HG03565 (cell line): ENCODE data around the gene HS1BP3.

Experiments used
- ATAC-seq: cut with Tn5 transposase; IDR thresholded peaks from one replicate; pipeline ENCODE4 v1.9.1; 2021; ENCODE audit warnings: mild to moderate bottlenecking, moderate library complexity; ENCODE audit not compliant: unreplicated experiment

HS1BP3 gene

GRCh38 chr2:20650877-20651730 lies at the start of gene HS1BP3:
Gene HS1BP3 (minus strand): TSS chr2:20651098. CDS start chr2:20651063, 35 bp downstream.
- peak; percentile 94 for ATAC-seq

GRCh38 chr2:20698916-20699613 lies 48.2 kb upstream of the HS1BP3 start:
- ATAC-seq, result no peak

GRCh38 chr2:20697322-20697934 lies 46.5 kb upstream of the HS1BP3 start:
- ATAC-seq, result no peak

GRCh38 chr2:20696366-20696765 lies 45.5 kb upstream of the HS1BP3 start:
- no peak for ATAC-seq

- no peak for ATAC-seq
These were observed 42.4 kb upstream of the HS1BP3 start for GRCh38 chr2:20693317-20693716.

GRCh38 chr2:20692081-20692480 lies 41.2 kb upstream of the HS1BP3 start:
- ATAC-seq, result no peak

GRCh38 chr2:20691076-20691734 lies 40.3 kb upstream of the HS1BP3 start:
- no peak for ATAC-seq

- ATAC-seq, result no peak
These were observed 38.7 kb upstream of the HS1BP3 start for GRCh38 chr2:20689428-20690264.

GRCh38 chr2:20687260-20687832 lies 36.4 kb upstream of the HS1BP3 start:
- no peak for ATAC-seq

GRCh38 chr2:20684581-20685063 lies 33.7 kb upstream of the HS1BP3 start:
- ATAC-seq, result no peak

GRCh38 chr2:20682167-20682920 lies 31.4 kb upstream of the HS1BP3 start:
- ATAC-seq, result no peak

- no peak for ATAC-seq
These were observed 30.0 kb upstream of the HS1BP3 start for GRCh38 chr2:20680744-20681375.

GRCh38 chr2:20678780-20679179 lies 27.9 kb upstream of the HS1BP3 start:
- no peak for ATAC-seq

GRCh38 chr2:20678086-20678395 lies 27.1 kb upstream of the HS1BP3 start:
- ATAC-seq, result no peak

- peak; percentile 32 for ATAC-seq
These were observed 26.6 kb upstream of the HS1BP3 start for GRCh38 chr2:20677301-20678085.

GRCh38 chr2:20676353-20677215 lies 25.7 kb upstream of the HS1BP3 start:
- ATAC-seq, result peak; percentile 46
